Naive thymus-derived CD4-positive, alpha-beta T cell (primary cell): Measurements from ENCODE around the gene MRPL49. TPM values are rescaled to one million over a fixed set of nuclear protein-coding genes. Genes with fewer than 3 reads are reported as not detected.
"Not testable (repeated sequence)": the region's sequence is repeated elsewhere in the genome, so short reads cannot be mapped to it uniquely, and the experiment has no call there.

ENCODE experiments used
- ATAC-seq: fragments of 150-1000 bp; cut with Tn5 transposase; 2 replicates; pipeline ENCODE4 v1.10.0; 2021; ENCODE audit warnings: mild to moderate bottlenecking, moderate library complexity
- CTCF ChIA-PET: fragments of 350-600 bp; sonication (Branson Sonifier 250); formaldehyde crosslinking; loops from one replicate; lab custom pipeline; 2021; ENCODE audit warnings: antibody characterized with exemption; lab: Charles Lee
- POLR2A ChIA-PET: fragments of 350-600 bp; sonication (Branson Sonifier 250); formaldehyde crosslinking; loops from one replicate; lab custom pipeline; 2021; ENCODE audit warnings: antibody characterized with exemption, inconsistent platforms; lab: Charles Lee
- DNase-seq, 9 donors: peaks; one replicate each; pipeline versions ENCODE4 v3.0.0 to v3.0.0-alpha.2; 2020 to 2022; ENCODE audit warnings: mixed read lengths in 1 of 9
- H3K27ac ChIP-seq: one replicate; pipeline ENCODE4 v1.7.0; 2013; ENCODE audit warnings: mild to moderate bottlenecking, low read depth, low read length, moderate library complexity
- H3K27me3 ChIP-seq, 2 donors: one replicate each; pipeline ENCODE4 v1.7.0; 2013; ENCODE audit warnings: low read length in 2 of 2, mild to moderate bottlenecking in 2 of 2, moderate library complexity in 2 of 2; ENCODE audit not compliant: control insufficient read depth in 2 of 2, insufficient read depth in 2 of 2
- H3K36me3 ChIP-seq, 3 experiments: 1 replicate in 2 of 3; 2 replicates in 1 of 3; pipeline ENCODE4 v1.7.0; 2013; ENCODE audit warnings: low read length in 3 of 3, mild to moderate bottlenecking in 3 of 3, moderate library complexity in 1 of 3; ENCODE audit not compliant: insufficient read depth in 3 of 3, control insufficient read depth in 2 of 3
- H3K4me1 ChIP-seq, 2 donors: one replicate each; pipeline ENCODE4 v1.7.0; 2013; ENCODE audit warnings: low read length in 2 of 2, mild to moderate bottlenecking in 2 of 2, moderate library complexity in 1 of 2; ENCODE audit not compliant: control insufficient read depth in 2 of 2, insufficient read depth in 2 of 2
- H3K4me3 ChIP-seq: 2 replicates; pipeline ENCODE4 v1.7.0; 2013; ENCODE audit warnings: mild to moderate bottlenecking, low read length
- H3K9me3 ChIP-seq, 3 experiments: 1 replicate in 2 of 3; 2 replicates in 1 of 3; pipeline ENCODE4 v1.7.0; 2013; ENCODE audit warnings: low read length in 3 of 3; ENCODE audit not compliant: control insufficient read depth in 2 of 3
- H3K27ac Mint-ChIP-seq, 9 donors: one replicate each; pipeline ENCODE4 v1.8.0; 2020 to 2022; ENCODE audit warnings: mixed read lengths in 9 of 9, mild to moderate bottlenecking in 8 of 9, moderate library complexity in 5 of 9, inconsistent platforms in 2 of 9
- H3K27me3 Mint-ChIP-seq, 5 donors: one replicate each; pipeline ENCODE4 v1.8.0; 2021 to 2022; ENCODE audit warnings: mixed read lengths in 5 of 5, mild to moderate bottlenecking in 1 of 5
- H3K36me3 Mint-ChIP-seq, 5 donors: one replicate each; pipeline ENCODE4 v1.8.0; 2020 to 2022; ENCODE audit warnings: mixed read lengths in 5 of 5, mild to moderate bottlenecking in 3 of 5, inconsistent platforms in 1 of 5
- H3K4me1 Mint-ChIP-seq, 7 donors: one replicate each; pipeline ENCODE4 v1.8.0; 2020 to 2022; ENCODE audit warnings: mixed read lengths in 7 of 7, mild to moderate bottlenecking in 3 of 7, inconsistent platforms in 1 of 7
- H3K4me3 Mint-ChIP-seq, 10 donors: one replicate each; pipeline ENCODE4 v1.8.0; 2020 to 2022; ENCODE audit warnings: mild to moderate bottlenecking in 10 of 10, mixed read lengths in 10 of 10, moderate library complexity in 6 of 10, inconsistent platforms in 2 of 10
- H3K9me3 Mint-ChIP-seq, 11 donors: one replicate each; pipeline ENCODE4 v1.8.0; 2020 to 2022; ENCODE audit warnings: mixed read lengths in 11 of 11, mild to moderate bottlenecking in 4 of 11, inconsistent platforms in 1 of 11, moderate library complexity in 1 of 11
- intact Hi-C, 2 donors: fragments of 100-400 bp; cut with micrococcal nuclease; formaldehyde crosslinking; loops; one replicate each; pipeline ENCODE4 v1.15.1; 2023
- microRNA-seq: library from miRNA; unstranded; fragments of <30 nt; microRNA quantifications from one replicate; pipeline ENCODE4 v1.2.0, GENCODE V29; 2022; ENCODE audit warnings: borderline microRNAs expressed
- polyA plus RNA-seq, 2 donors: library from polyadenylated mRNA; unstranded; fragments of 300-500 nt; fragmentation: Illumina TruSeq; gene quantifications; one replicate each; pipeline ENCODE4 v1.2.3, GENCODE V29; 2021
- total RNA-seq, 6 experiments: library from RNA in 5 of 6; stranded (reverse) in 5 of 6; gene quantifications; 1 replicate in 5 of 6; 2 replicates in 1 of 6; pipeline ENCODE4 v1.2.3 and lab custom pipeline; 2021 to 2026

Gene MRPL49
- total and polyA plus RNA-seq, 7 experiments from 2014 or later, result 38.1 to 102 (median 62.9) TPM

GRCh38 chr11:65167656-65168055 lies 45.5 kb downstream of the MRPL49 start:
- Mint-ChIP-seq H3K4me1 (peaks cover 0 to 11% (median 5%) of the 10 kb centered on the region in 7 donors), H3K27me3 (no peaks in the 10 kb centered on the region), H3K36me3 (no peaks in the 10 kb centered on the region), H3K9me3 (no peaks in the 10 kb centered on the region), H3K4me3 (no peak overlapping the region), H3K27ac (no peak overlapping the region)
- Histone ChIP-seq H3K27ac (no peak overlapping the region), H3K27me3 (no peaks in the 10 kb centered on the region), H3K9me3 (no peaks in the 10 kb centered on the region), H3K36me3 (no peaks in the 10 kb centered on the region), H3K4me3 (no peak overlapping the region), H3K4me1 (no peaks in the 10 kb centered on the region)
- DNase-seq (no peak), ATAC-seq (no peak)
- intact Hi-C loops, result no loop called here
- ChIA-PET CTCF (interaction anchor here (0.6 kb wide), 1 partner anchor 19 kb away, joined by 3 read pairs; no protein-coding TSS in a partner anchor), POLR2A (no interaction called here)

GRCh38 chr11:65169164-65169641 lies 47.1 kb downstream of the MRPL49 start:
- H3K4me3 Mint-ChIP-seq, result peak overlapping the region in 1 of 10 donors; percentile 25
- intact Hi-C loops, result no loop called here
- CTCF ChIA-PET, result interaction anchor here (0.6 kb wide), 1 partner anchor 14 kb away, joined by 3 read pairs; no protein-coding TSS in a partner anchor
- DNase-seq (no peak), ATAC-seq (peak; percentile 63)
- H3K27me3 Mint-ChIP-seq, result no peaks in the 10 kb centered on the region
- no peak overlapping the region for H3K4me3 ChIP-seq
- H3K9me3 ChIP-seq, result no peaks in the 10 kb centered on the region
- no peak overlapping the region for H3K27ac ChIP-seq
- no peaks in the 10 kb centered on the region for H3K4me1 ChIP-seq
- H3K9me3 Mint-ChIP-seq, result no peaks in the 10 kb centered on the region
- peak overlapping the region in 4 of 9 donors; percentile 11 to 88 (median 26) for H3K27ac Mint-ChIP-seq
- H3K27me3 ChIP-seq, result no peaks in the 10 kb centered on the region
- no peaks in the 10 kb centered on the region for H3K36me3 ChIP-seq
- peaks cover 0 to 11% (median 5%) of the 10 kb centered on the region in 7 donors for H3K4me1 Mint-ChIP-seq
- H3K36me3 Mint-ChIP-seq, result no peaks in the 10 kb centered on the region
- POLR2A ChIA-PET, result interaction anchor here (0.7 kb wide), 1 partner anchor 1131 kb away, joined by 3 read pairs; no protein-coding TSS in a partner anchor

GRCh38 chr11:65170058-65170534 lies 48.0 kb downstream of the MRPL49 start, which contains the start of gene SPDYC:
TSS of gene SPDYC (plus strand) at chr11:65170233. CDS start at chr11:65171358, 1,125 bp downstream.
- H3K27me3 ChIP-seq, result no peaks in the 10 kb centered on the region
- no peaks in the 10 kb centered on the region for H3K4me1 ChIP-seq
- Mint-ChIP-seq H3K36me3 (no peaks in the 10 kb centered on the region), H3K27ac (peak within 1 kb of the TSS in 5 of 9 donors; percentile 11 to 88 (median 31)), H3K27me3 (no peaks in the 10 kb centered on the region), H3K4me3 (peak within 1 kb of the TSS in 1 of 10 donors; percentile 25), H3K4me1 (peaks cover 0 to 11% (median 5%) of the 10 kb centered on the region in 7 donors), H3K9me3 (no peaks in the 10 kb centered on the region)
- no peak for DNase-seq
- ChIA-PET CTCF (interaction anchor here (0.7 kb wide), 1 partner anchor 1119 kb away, joined by 3 read pairs; the partner anchor contains the start of gene YIF1A), POLR2A (no interaction called here)
- intact Hi-C loops, result no loop called here
- H3K9me3 ChIP-seq, result no peaks in the 10 kb centered on the region
- H3K4me3 ChIP-seq, result no peak within 1 kb of the TSS
- no peaks in the 10 kb centered on the region for H3K36me3 ChIP-seq
- no peak within 1 kb of the TSS for H3K27ac ChIP-seq
- ATAC-seq, result no peak

- Mint-ChIP-seq H3K9me3 (no peaks in the 10 kb centered on the region), H3K27ac (no peak overlapping the region), H3K36me3 (no peaks in the 10 kb centered on the region), H3K27me3 (peaks cover 0 to 2% (median 0%) of the 10 kb centered on the region in 5 donors), H3K4me3 (no peak overlapping the region), H3K4me1 (peaks cover 0 to 11% (median 5%) of the 10 kb centered on the region in 7 donors)
- Histone ChIP-seq H3K36me3 (no peaks in the 10 kb centered on the region), H3K9me3 (no peaks in the 10 kb centered on the region), H3K27ac (no peak overlapping the region), H3K27me3 (no peaks in the 10 kb centered on the region), H3K4me3 (no peak overlapping the region), H3K4me1 (no peaks in the 10 kb centered on the region)
- ATAC-seq (no peak), DNase-seq (no peak)
- ChIA-PET POLR2A (no interaction called here), CTCF (no interaction called here)
- intact Hi-C loops, result no loop called here
These were observed 50.5 kb downstream of the MRPL49 start for GRCh38 chr11:65172600-65172999.

- H3K4me1 Mint-ChIP-seq, H3K27ac ChIP-seq, DNase-seq, H3K4me1 ChIP-seq, intact Hi-C loops, CTCF ChIA-PET, H3K9me3 ChIP-seq, H3K9me3 Mint-ChIP-seq, H3K4me3 ChIP-seq, H3K4me3 Mint-ChIP-seq, H3K36me3 ChIP-seq, H3K27ac Mint-ChIP-seq, ATAC-seq, H3K27me3 ChIP-seq, H3K36me3 Mint-ChIP-seq: not testable (repeated sequence)
- H3K27me3 Mint-ChIP-seq, result peaks cover 0 to 20% (median 0%) of the 10 kb centered on the region in 5 donors
- POLR2A ChIA-PET, result interaction anchor here (0.6 kb wide), 1 partner anchor 996 kb away, joined by 4 read pairs; no protein-coding TSS in a partner anchor
These were observed 52.5 kb downstream of the MRPL49 start for GRCh38 chr11:65174571-65175010.

Small RNAs within 50 kb of the gene (microRNA-seq; reads per million reads assigned to microRNA genes)
- gene MIR6751, result not detected

Other genes starting within 250 kb of the MRPL49 start
- 100 to 1,000 TPM; 124 to 263 (median 208) TPM for gene EHD1, start 243.7 kb upstream of the MRPL49 start, total RNA-seq
- 100 to 1,000 TPM; 102 to 141 TPM for gene EHD1, start 243.7 kb upstream of the MRPL49 start, polyA plus RNA-seq
- gene ATG2A, start 205.1 kb upstream of the MRPL49 start, total RNA-seq, result 100 to 1,000 TPM in 1 of 5 experiments, 10 to 100 TPM in 4; 30.6 to 105 (median 36.2) TPM
- gene ATG2A, start 205.1 kb upstream of the MRPL49 start, polyA plus RNA-seq, result 1 to 10 TPM; 3.4 to 5.2 TPM
- gene PPP2R5B, start 197.6 kb upstream of the MRPL49 start, total RNA-seq, result 10 to 100 TPM; 11.9 to 19.1 (median 18.8) TPM
- 1 to 10 TPM; 4.5 to 7.5 TPM for gene PPP2R5B, start 197.6 kb upstream of the MRPL49 start, polyA plus RNA-seq
- under 1 TPM in 1 of 5 experiments, not detected in 4; 0.48 TPM for gene GPHA2, start 186.4 kb upstream of the MRPL49 start, total RNA-seq
- not detected for gene GPHA2, start 186.4 kb upstream of the MRPL49 start, polyA plus RNA-seq
- 1 to 10 TPM in 1 of 5 experiments, under 1 TPM in 3, not detected in 1; 0.48 to 1.1 (median 0.85) TPM for gene MAJIN, start 150.2 kb upstream of the MRPL49 start, total RNA-seq
- gene MAJIN, start 150.2 kb upstream of the MRPL49 start, polyA plus RNA-seq, result 1 to 10 TPM in 1 of 2 donors, not detected in 1; 1.2 TPM
- under 1 TPM in 1 of 5 experiments, not detected in 4; 0.39 TPM for gene BATF2, start 125.3 kb upstream of the MRPL49 start, total RNA-seq
- not detected for gene BATF2, start 125.3 kb upstream of the MRPL49 start, polyA plus RNA-seq
- gene ARL2, start 108.2 kb upstream of the MRPL49 start, total RNA-seq, result 10 to 100 TPM; 22.6 to 60.8 (median 32.2) TPM
- 10 to 100 TPM; 90.0 to 96.1 TPM for gene ARL2, start 108.2 kb upstream of the MRPL49 start, polyA plus RNA-seq
- gene SNX15, start 94.9 kb upstream of the MRPL49 start, total RNA-seq, result 10 to 100 TPM; 13.1 to 29.0 (median 21.7) TPM
- 10 to 100 TPM; 13.7 to 15.7 TPM for gene SNX15, start 94.9 kb upstream of the MRPL49 start, polyA plus RNA-seq
- gene SAC3D1, start 81.1 kb upstream of the MRPL49 start, total RNA-seq, result 10 to 100 TPM in 1 of 5 experiments, 1 to 10 TPM in 4; 2.7 to 18.2 (median 8.6) TPM
- gene SAC3D1, start 81.1 kb upstream of the MRPL49 start, polyA plus RNA-seq, result 10 to 100 TPM; 11.5 to 17.2 TPM
- gene NAALADL1, start 63.8 kb upstream of the MRPL49 start, total RNA-seq, result 10 to 100 TPM; 12.2 to 23.4 (median 18.8) TPM
- 10 to 100 TPM; 18.6 to 25.3 TPM for gene NAALADL1, start 63.8 kb upstream of the MRPL49 start, polyA plus RNA-seq
- gene CDCA5, start 38.3 kb upstream of the MRPL49 start, total RNA-seq, result 10 to 100 TPM in 1 of 5 experiments, 1 to 10 TPM in 1, under 1 TPM in 3; 0.56 to 68.1 (median 0.81) TPM
- gene CDCA5, start 38.3 kb upstream of the MRPL49 start, polyA plus RNA-seq, result under 1 TPM; 0.31 to 0.47 TPM
- 10 to 100 TPM; 29.9 to 53.0 (median 49.3) TPM for gene ZFPL1, start 38.1 kb upstream of the MRPL49 start, total RNA-seq
- gene ZFPL1, start 38.1 kb upstream of the MRPL49 start, polyA plus RNA-seq, result 10 to 100 TPM; 24.2 to 30.9 TPM
- 100 to 1,000 TPM; 159 to 269 (median 256) TPM for gene VPS51, start 26.1 kb upstream of the MRPL49 start, total RNA-seq
- gene VPS51, start 26.1 kb upstream of the MRPL49 start, polyA plus RNA-seq, result 100 to 1,000 TPM; 106 to 130 TPM
- 10 to 100 TPM; 21.6 to 37.8 (median 30.8) TPM for gene TM7SF2, start 10.4 kb upstream of the MRPL49 start, total RNA-seq
- gene TM7SF2, start 10.4 kb upstream of the MRPL49 start, polyA plus RNA-seq, result 10 to 100 TPM; 15.0 to 21.1 TPM
- gene ZNHIT2, start 4.6 kb upstream of the MRPL49 start, total RNA-seq, result 10 to 100 TPM in 4 of 5 experiments, 1 to 10 TPM in 1; 9.9 to 18.2 (median 11.3) TPM
- 10 to 100 TPM; 29.9 to 35.6 TPM for gene ZNHIT2, start 4.6 kb upstream of the MRPL49 start, polyA plus RNA-seq
- gene FAU, start 187 bp upstream of the MRPL49 start, total RNA-seq, result 1,000 to 10,000 TPM; 1,053 to 1,849 (median 1,722) TPM
- gene FAU, start 187 bp upstream of the MRPL49 start, polyA plus RNA-seq, result 1,000 to 10,000 TPM; 1,055 to 1,372 TPM
- 10 to 100 TPM; 61.0 to 84.6 (median 67.9) TPM for gene SYVN1, start 12.2 kb downstream of the MRPL49 start, total RNA-seq
- 10 to 100 TPM in 1 of 2 donors, 1 to 10 TPM in 1; 8.6 to 15.0 TPM for gene SYVN1, start 12.2 kb downstream of the MRPL49 start, polyA plus RNA-seq
- not detected for gene SPDYC, start 47.9 kb downstream of the MRPL49 start, total RNA-seq
- gene SPDYC, start 47.9 kb downstream of the MRPL49 start, polyA plus RNA-seq, result not detected
- gene CAPN1, start 59.6 kb downstream of the MRPL49 start, total RNA-seq, result 100 to 1,000 TPM in 3 of 5 experiments, 10 to 100 TPM in 2; 93.6 to 195 (median 130) TPM
- 10 to 100 TPM; 73.1 to 78.8 TPM for gene CAPN1, start 59.6 kb downstream of the MRPL49 start, polyA plus RNA-seq
- 10 to 100 TPM; 13.4 to 51.6 (median 27.8) TPM for gene POLA2, start 139.6 kb downstream of the MRPL49 start, total RNA-seq
- 10 to 100 TPM in 1 of 2 donors, 1 to 10 TPM in 1; 9.0 to 12.9 TPM for gene POLA2, start 139.6 kb downstream of the MRPL49 start, polyA plus RNA-seq
- gene CDC42EP2, start 192.5 kb downstream of the MRPL49 start, total RNA-seq, result 1 to 10 TPM in 2 of 5 experiments, under 1 TPM in 3; 0.58 to 1.8 (median 0.89) TPM
- not detected for gene CDC42EP2, start 192.5 kb downstream of the MRPL49 start, polyA plus RNA-seq
- 10 to 100 TPM; 45.3 to 99.3 (median 88.1) TPM for gene DPF2, start 211.5 kb downstream of the MRPL49 start, total RNA-seq
- gene DPF2, start 211.5 kb downstream of the MRPL49 start, polyA plus RNA-seq, result 10 to 100 TPM; 52.4 to 70.6 TPM
- 1 to 10 TPM in 4 of 5 experiments, under 1 TPM in 1; 0.39 to 2.0 (median 1.6) TPM for gene TIGD3, start 232.4 kb downstream of the MRPL49 start, total RNA-seq
- gene TIGD3, start 232.4 kb downstream of the MRPL49 start, polyA plus RNA-seq, result under 1 TPM; 0.45 to 0.75 TPM